Stomach (tissue), 9 donors: Measurements from ENCODE around the gene PRKN. TPM values are rescaled to one million over a fixed set of nuclear protein-coding genes. Genes with fewer than 3 reads are reported as not detected.

ENCODE experiments used
- DNase-seq, 2 donors: peaks; one replicate each; pipeline versions ENCODE4 v3.0.0 to v3.0.0-alpha.2; 2013 to 2019
- H3K27ac ChIP-seq, 5 donors: fragments of 200-600 bp in 4 of 5; sonication (generic) in 4 of 5; one replicate each; pipeline ENCODE4 v1.5.1; 2013 to 2019; ENCODE audit warnings: mild to moderate bottlenecking in 1 of 5, moderate library complexity in 1 of 5
- H3K27me3 ChIP-seq, 3 donors: fragments of 200-600 bp; sonication (generic); one replicate each; pipeline ENCODE4 v1.5.1; 2017 to 2019; ENCODE audit warnings: mixed run types in 1 of 3
- H3K36me3 ChIP-seq, 4 donors: fragments of 200-600 bp; sonication (generic); 1 replicate in 3 of 4; 2 replicates in 1 of 4; pipeline ENCODE4 v1.5.1; 2016 to 2019
- H3K4me1 ChIP-seq, 4 donors: fragments of 200-600 bp; sonication (generic); one replicate each; pipeline ENCODE4 v1.5.1; 2016 to 2019
- H3K4me3 ChIP-seq, 4 donors: fragments of 200-600 bp; sonication (generic) in 3 of 4; one replicate each; pipeline ENCODE4 v1.5.1; 2016 to 2019; ENCODE audit warnings: mild to moderate bottlenecking in 1 of 4
- H3K9me3 ChIP-seq, 4 donors: fragments of 200-600 bp; sonication (generic); one replicate each; pipeline ENCODE4 v1.5.1; 2016 to 2019
- EP300 ChIP-seq: sonication (generic); formaldehyde crosslinking; IDR thresholded peaks from one replicate; pipeline ENCODE4 v1.6.1; 2017; ENCODE audit warnings: antibody characterized with exemption
- POLR2A ChIP-seq, 4 donors: fragments of 450-650 bp; IDR thresholded peaks; one replicate each; pipeline ENCODE4 v1.6.1; 2016; ENCODE audit warnings: antibody characterized with exemption in 4 of 4, control low read depth in 2 of 4, mild to moderate bottlenecking in 1 of 4, moderate library complexity in 1 of 4
- POLR2AphosphoS5 ChIP-seq, 3 donors: sonication (generic); formaldehyde crosslinking; IDR thresholded peaks; one replicate each; pipeline ENCODE4 v1.6.1; 2016; ENCODE audit warnings: antibody characterized with exemption in 3 of 3
- WGBS, 5 donors: extraction: QIAGEN DNeasy Blood & Tissue Kit in 3 of 5; methylation state at CpG; one replicate each; pipeline versions ENCODE4 v1.1.5 to v1.1.7; 2013 to 2018; 5-methylcytosine and 5-hydroxymethylcytosine counted together
- intact Hi-C: fragments of 100-400 bp; cut with DNase I; formaldehyde crosslinking; loops from one replicate; pipeline ENCODE4 v1.15.1; 2023; ENCODE audit warnings: low total_unique reads
- polyA plus RNA-seq, 3 donors: library from polyadenylated mRNA; stranded (reverse); fragments of 200-250 nt; gene quantifications; one replicate each; pipeline ENCODE4 v1.2.3, GENCODE V29; 2013
- total RNA-seq, 5 donors: library from RNA; depleted of rRNA; stranded (reverse); fragments of >200 nt; gene quantifications; one replicate each; pipeline versions ENCODE4 v1.1.0 to v1.2.3, GENCODE V29; 2014 to 2016
- TF ChIP-seq, protein P1 (sequence below), 7 experiments: fragments of 450-650 bp in 4 of 7; fragments of 200-600 bp in 3 of 7; sonication (generic) in 3 of 7; IDR thresholded peaks; one replicate each; pipeline ENCODE4 v1.5.1; 2016 to 2019; ENCODE audit warnings: antibody characterized with exemption in 7 of 7, control low read depth in 2 of 7, mild to moderate bottlenecking in 1 of 7
- donor health status: healthy with polysubstance abuse.
- donor health status: Bipolar disorder and iron deficiency.
- donor health status: healthy.

The PRKN gene
- total and polyA plus RNA-seq, 8 donors = 0.68 to 19.8 (median 9.5) TPM

DNA sequence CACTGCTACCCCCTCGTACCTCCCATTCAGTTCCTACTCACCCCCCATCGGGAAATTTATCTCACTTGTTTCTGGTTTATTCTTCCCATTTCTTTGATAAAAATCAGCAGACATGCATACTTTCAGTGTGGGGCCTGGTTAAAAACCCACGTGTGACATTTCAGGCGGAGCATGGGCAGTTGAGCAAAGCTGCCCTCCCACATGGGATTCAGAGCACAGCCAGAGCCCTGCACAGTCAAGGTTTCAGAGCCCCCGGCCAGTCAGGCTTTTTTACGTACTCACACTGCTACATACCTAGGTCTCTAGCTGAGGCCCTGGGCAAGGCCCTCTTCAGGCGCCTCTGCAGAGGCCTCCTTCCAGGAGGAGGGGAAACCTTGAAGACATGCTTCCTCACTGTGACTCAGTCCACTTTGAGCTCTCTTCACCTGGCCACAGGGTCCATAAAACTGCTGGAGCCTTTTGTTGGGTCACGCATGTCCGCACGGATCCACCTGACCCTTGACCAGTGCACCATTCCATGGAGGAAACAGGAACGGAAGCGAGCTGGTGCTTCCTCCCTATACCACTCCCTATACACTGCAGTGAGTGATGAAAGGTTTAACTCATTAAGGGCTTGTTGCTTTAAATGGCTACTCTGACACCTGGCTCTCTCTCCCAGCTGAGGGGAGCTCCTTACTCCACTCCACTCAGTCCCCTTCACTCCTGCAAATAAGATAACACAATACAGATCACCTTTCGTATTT lies 713.3 kb downstream of the PRKN start:
- intact Hi-C loops = no loop called here
- no peaks in the 10 kb centered on the region for H3K4me1 ChIP-seq
- no peaks in the 10 kb centered on the region for H3K27me3 ChIP-seq
- no peak overlapping the region for H3K4me3 ChIP-seq
- TF ChIP-seq, protein P1, sequence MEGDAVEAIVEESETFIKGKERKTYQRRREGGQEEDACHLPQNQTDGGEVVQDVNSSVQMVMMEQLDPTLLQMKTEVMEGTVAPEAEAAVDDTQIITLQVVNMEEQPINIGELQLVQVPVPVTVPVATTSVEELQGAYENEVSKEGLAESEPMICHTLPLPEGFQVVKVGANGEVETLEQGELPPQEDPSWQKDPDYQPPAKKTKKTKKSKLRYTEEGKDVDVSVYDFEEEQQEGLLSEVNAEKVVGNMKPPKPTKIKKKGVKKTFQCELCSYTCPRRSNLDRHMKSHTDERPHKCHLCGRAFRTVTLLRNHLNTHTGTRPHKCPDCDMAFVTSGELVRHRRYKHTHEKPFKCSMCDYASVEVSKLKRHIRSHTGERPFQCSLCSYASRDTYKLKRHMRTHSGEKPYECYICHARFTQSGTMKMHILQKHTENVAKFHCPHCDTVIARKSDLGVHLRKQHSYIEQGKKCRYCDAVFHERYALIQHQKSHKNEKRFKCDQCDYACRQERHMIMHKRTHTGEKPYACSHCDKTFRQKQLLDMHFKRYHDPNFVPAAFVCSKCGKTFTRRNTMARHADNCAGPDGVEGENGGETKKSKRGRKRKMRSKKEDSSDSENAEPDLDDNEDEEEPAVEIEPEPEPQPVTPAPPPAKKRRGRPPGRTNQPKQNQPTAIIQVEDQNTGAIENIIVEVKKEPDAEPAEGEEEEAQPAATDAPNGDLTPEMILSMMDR (IDR thresholded peaks at IDR 0.05) = no peak
- TF ChIP-seq EP300 = no peak
- no peak for TF ChIP-seq POLR2AphosphoS5 (IDR thresholded peaks at IDR 0.05)
- no peak for TF ChIP-seq POLR2A (IDR thresholded peaks at IDR 0.05)
- no peak overlapping the region for H3K27ac ChIP-seq
- 71 to 77% (median 74%) methylated on average over 13 of the region's 13 CpGs for WGBS, 5 donors
- no peak for DNase-seq
- H3K9me3 ChIP-seq = no peaks in the 10 kb centered on the region
- no peaks in the 10 kb centered on the region for H3K36me3 ChIP-seq

DNA sequence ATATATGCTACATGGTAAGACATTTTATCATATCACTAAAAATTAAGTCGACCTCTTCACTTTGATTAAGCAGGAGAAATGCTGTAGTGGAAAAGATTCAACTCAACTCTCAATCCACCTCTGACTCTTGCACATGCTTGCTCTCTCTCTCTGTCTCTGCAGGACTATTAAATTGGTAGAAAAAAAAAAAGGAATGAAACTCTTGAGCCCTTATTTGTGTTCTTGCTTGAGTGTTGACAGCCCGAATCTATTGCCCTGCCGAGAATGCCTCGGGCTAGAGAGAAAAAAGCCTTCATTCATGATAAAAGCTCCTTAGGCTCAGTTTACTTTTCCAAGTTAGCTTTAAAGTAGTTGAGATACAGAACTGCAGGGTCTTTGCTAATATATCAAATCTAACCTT lies 722.2 kb downstream of the PRKN start:
- Histone ChIP-seq H3K27ac (no peak overlapping the region), H3K27me3 (no peaks in the 10 kb centered on the region), H3K36me3 (no peaks in the 10 kb centered on the region), H3K4me1 (no peaks in the 10 kb centered on the region), H3K9me3 (no peaks in the 10 kb centered on the region), H3K4me3 (no peak overlapping the region)
- intact Hi-C loops = no loop called here
- WGBS, 5 donors = 38 to 65% (median 51%) methylated on average over 4 of the region's 4 CpGs
- DNase-seq = no peak
- TF ChIP-seq POLR2AphosphoS5 (IDR thresholded peaks at IDR 0.05) = no peak
- TF ChIP-seq POLR2A (IDR thresholded peaks at IDR 0.05) = no peak
- TF ChIP-seq EP300 = no peak

DNA sequence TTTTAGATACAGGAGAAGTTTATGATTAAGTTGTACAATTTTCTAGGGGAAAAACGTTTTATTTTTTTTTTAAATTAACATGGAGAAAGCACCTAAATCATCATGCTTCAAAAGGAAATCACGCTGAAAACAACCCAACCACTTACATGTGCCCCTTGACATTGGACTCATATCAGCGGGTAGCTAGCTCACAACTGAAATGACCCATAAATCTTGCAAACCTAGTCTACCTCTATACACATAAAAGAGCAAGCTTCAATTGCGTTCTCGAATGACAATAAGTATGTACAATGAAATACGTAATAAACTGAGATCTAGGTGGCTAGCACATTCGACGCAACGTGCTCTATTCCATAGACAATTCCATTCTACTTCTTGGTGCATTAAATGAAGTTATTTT lies 730.8 kb downstream of the PRKN start:
- Histone ChIP-seq H3K4me3 (no peak overlapping the region), H3K27ac (no peak overlapping the region), H3K9me3 (peaks cover 0 to 20% (median 5%) of the 10 kb centered on the region in 4 donors), H3K36me3 (no peaks in the 10 kb centered on the region), H3K27me3 (no peaks in the 10 kb centered on the region), H3K4me1 (no peaks in the 10 kb centered on the region)
- WGBS, 5 donors = 72 to 80% (median 78%) methylated on average over 9 of the region's 9 CpGs
- DNase-seq = no peak
- TF ChIP-seq, protein P1 (IDR thresholded peaks at IDR 0.05) = no peak
- TF ChIP-seq EP300 (no peak), POLR2A (IDR thresholded peaks at IDR 0.05) (no peak), POLR2AphosphoS5 (IDR thresholded peaks at IDR 0.05) (no peak)
- intact Hi-C loops = no loop called here

DNA sequence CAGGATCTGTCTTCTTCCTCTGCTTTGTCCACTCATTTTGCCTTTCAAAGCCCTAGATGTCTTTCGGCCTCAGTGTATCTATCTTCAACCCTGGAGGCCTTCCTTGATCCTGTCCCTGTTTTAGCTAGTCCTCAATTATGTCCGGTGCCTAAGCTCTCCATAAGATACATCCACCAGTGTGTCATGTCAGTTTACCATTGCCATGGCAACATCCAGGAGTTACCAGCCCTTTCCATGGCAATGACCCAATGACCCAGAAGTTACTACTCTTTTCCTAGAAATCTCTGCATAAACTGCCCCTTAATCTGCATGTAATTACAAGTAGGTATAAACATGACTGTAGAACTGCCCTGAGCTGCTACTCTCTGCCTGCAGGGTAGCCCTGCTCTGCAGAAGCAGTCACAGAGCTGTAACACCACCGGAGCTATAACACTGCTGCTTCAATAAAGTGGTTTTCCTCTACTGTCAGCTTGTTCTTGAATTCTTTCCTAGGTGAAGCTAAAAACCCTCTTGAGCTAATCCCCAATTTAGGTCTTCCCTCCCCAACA lies 741.6 kb downstream of the PRKN start:
- 80 to 87% (median 84%) methylated on average over 3 of the region's 3 CpGs for WGBS, 5 donors

More for the DNA sequence above, 741.6 kb downstream of the PRKN start:
- Histone ChIP-seq H3K4me3 (no peak overlapping the region), H3K9me3 (peaks cover 0 to 17% (median 9%) of the 10 kb centered on the region in 4 donors), H3K27me3 (no peaks in the 10 kb centered on the region), H3K36me3 (no peaks in the 10 kb centered on the region), H3K4me1 (no peaks in the 10 kb centered on the region), H3K27ac (no peak overlapping the region)
- DNase-seq = no peak
- TF ChIP-seq POLR2A (IDR thresholded peaks at IDR 0.05) (no peak), POLR2AphosphoS5 (IDR thresholded peaks at IDR 0.05) (no peak), EP300 (no peak)
- TF ChIP-seq, protein P1 (IDR thresholded peaks at IDR 0.05) = no peak
- intact Hi-C loops = no loop called here
